ENCODE results near the gene ROM1.
A peak's percentile ranks its signal among the peaks of the same experiment; 100 is the strongest.
"Not testable (repeated sequence)": the region's sequence is repeated elsewhere in the genome, so short reads cannot be mapped to it uniquely, and the experiment has no call there.

ROM1 gene

GRCh38 chr11:62612366-62613290 lies at the start of gene ROM1, which contains the start of gene EML3:
ROM1 (plus strand) TSS chr11:62613257; CDS start chr11:62613282, 25 bp downstream.
EML3 (minus strand) TSS chr11:62612775; CDS start chr11:62612457, 318 bp downstream.
- peak; percentile 92 for DNase-seq

GRCh38 chr11:62565100-62565802 lies 47.8 kb upstream of the ROM1 start:
- no peak for DNase-seq

- DNase-seq, result no peak
Observed at GRCh38 chr11:62566247-62566646, 46.8 kb upstream of the ROM1 start.

GRCh38 chr11:62567018-62567633 lies 45.9 kb upstream of the ROM1 start:
- no peak for DNase-seq

GRCh38 chr11:62569611-62570010 lies 43.4 kb upstream of the ROM1 start:
- DNase-seq, result no peak

- DNase-seq, result not testable (repeated sequence)
Observed at GRCh38 chr11:62570903-62571302, 42.2 kb upstream of the ROM1 start.

- not testable (repeated sequence) for DNase-seq
Observed at GRCh38 chr11:62571493-62571892, 41.6 kb upstream of the ROM1 start.

GRCh38 chr11:62572431-62572830 lies 40.6 kb upstream of the ROM1 start:
- no peak for DNase-seq

- peak; percentile 43 for DNase-seq
Observed at GRCh38 chr11:62573006-62573591, 40.0 kb upstream of the ROM1 start.

GRCh38 chr11:62573592-62574362 lies 39.3 kb upstream of the ROM1 start, which contains the start of gene EEF1G:
EEF1G (minus strand) TSS chr11:62573891; CDS start chr11:62573842, 49 bp downstream.
- DNase-seq, result peak; percentile 96

GRCh38 chr11:62574363-62575071 lies 38.5 kb upstream of the ROM1 start:
- no peak for DNase-seq

GRCh38 chr11:62575156-62575555 lies 37.9 kb upstream of the ROM1 start:
- DNase-seq, result no peak

GRCh38 chr11:62575837-62576236 lies 37.2 kb upstream of the ROM1 start:
- no peak for DNase-seq

- no peak for DNase-seq
Observed at GRCh38 chr11:62577046-62577714, 35.9 kb upstream of the ROM1 start.

- no peak for DNase-seq
Observed at GRCh38 chr11:62578541-62578940, 34.5 kb upstream of the ROM1 start.

GRCh38 chr11:62579252-62579651 lies 33.8 kb upstream of the ROM1 start:
- DNase-seq, result no peak

GRCh38 chr11:62580959-62581715 lies 31.9 kb upstream of the ROM1 start:
- DNase-seq, result no peak

- DNase-seq, result not testable (repeated sequence)
Observed at GRCh38 chr11:62581735-62582134, 31.3 kb upstream of the ROM1 start.

GRCh38 chr11:62585356-62585755 lies 27.7 kb upstream of the ROM1 start:
- DNase-seq, result not testable (repeated sequence)

Data from activated T-cell treated with anti-CD3 and anti-CD28 coated beads, Interleukin-2, amount 50 U/mL, for 1 hour (primary cell).